Adrenal gland (tissue), 12 donors: Measurements from ENCODE around the gene GPNMB. TPM values are rescaled to one million over a fixed set of nuclear protein-coding genes. Genes with fewer than 3 reads are reported as not detected.

Experiments used
- DNase-seq, 7 donors: peaks; one replicate each; pipeline ENCODE4 v3.0.0-alpha.2; 2019 to 2020
- H3K27ac ChIP-seq, 5 donors: fragments of 200-600 bp; sonication (generic) in 4 of 5; 1 replicate in 3 of 5; 2 replicates in 2 of 5; pipeline versions ENCODE4 v1.5.1 to v1.8.0; 2016 to 2020; ENCODE audit warnings: mild to moderate bottlenecking in 1 of 5
- H3K27me3 ChIP-seq: fragments of 200-600 bp; 2 replicates; pipeline ENCODE4 v1.8.0; 2021
- H3K36me3 ChIP-seq, 2 donors: fragments of 200-600 bp; replicated peaks in 1 of 2; 1 replicate in 1 of 2; 2 replicates in 1 of 2; pipeline versions ENCODE4 v1.5.1 to v1.8.0; 2018 to 2022
- H3K4me1 ChIP-seq, 2 donors: fragments of 200-600 bp; replicated peaks in 1 of 2; 1 replicate in 1 of 2; 2 replicates in 1 of 2; pipeline versions ENCODE4 v1.5.1 to v1.8.0; 2018 to 2021
- H3K4me3 ChIP-seq, 4 donors: fragments of 200-600 bp; sonication (generic) in 3 of 4; one replicate each; pipeline ENCODE4 v1.5.1; 2016 to 2018
- H3K9me3 ChIP-seq, 3 donors: fragments of 200-600 bp; sonication (generic) in 1 of 3; replicated peaks in 1 of 3; 1 replicate in 2 of 3; 2 replicates in 1 of 3; pipeline versions ENCODE4 v1.5.1 to v1.8.0; 2016 to 2021
- CTCF ChIP-seq, 6 experiments: fragments of 450-650 bp in 4 of 6; fragments of 200-600 bp in 2 of 6; sonication (generic) in 1 of 6; IDR thresholded peaks; 1 replicate in 5 of 6; 2 replicates in 1 of 6; pipeline versions ENCODE4 v1.5.1 to v1.8.0; 2016 to 2021; ENCODE audit warnings: antibody characterized with exemption in 6 of 6, mild to moderate bottlenecking in 2 of 6, moderate library complexity in 1 of 6
- POLR2A ChIP-seq, 2 donors: fragments of 450-650 bp; IDR thresholded peaks; one replicate each; pipeline ENCODE4 v1.6.1; 2017; ENCODE audit warnings: antibody characterized with exemption in 2 of 2, mild to moderate bottlenecking in 2 of 2, moderate library complexity in 1 of 2
- WGBS, 4 donors: extraction: QIAGEN DNeasy Blood & Tissue Kit in 2 of 4; methylation state at CpG; one replicate each; pipeline versions ENCODE4 v1.1.5 to v1.1.7; 2013 to 2017; 5-methylcytosine and 5-hydroxymethylcytosine counted together
- intact Hi-C, 2 donors: fragments of 100-400 bp; cut with DNase I; formaldehyde crosslinking; loops; one replicate each; pipeline versions ENCODE4 v1.14.1 to v1.15.0; 2022 to 2023
- polyA plus RNA-seq, 3 donors: library from polyadenylated mRNA; stranded (reverse); fragments of 200-250 nt in 2 of 3; fragments of 350-450 nt in 1 of 3; fragmentation: Illumina TruSeq in 1 of 3; extraction: RNeasy Lipid Tissue Mini Kit (QIAGEN cat#74804) in 1 of 3; gene quantifications; one replicate each; pipeline ENCODE4 v1.2.3, GENCODE V29; 2013 to 2014
- total RNA-seq, 9 donors: library from RNA; depleted of rRNA in 4 of 9; stranded (reverse); fragments of >200 nt in 4 of 9; fragments of 120-200 nt in 1 of 9; fragmentation: NEBNext Ultra II Directional in 1 of 9; extraction: Animal tissue kit (Norgen Biotek cat#: 25700) in 1 of 9; gene quantifications; one replicate each; pipeline versions ENCODE4 v1.1.0 to v1.2.4, GENCODE V29; 2013 to 2023
- donor health status: healthy with polysubstance abuse.
- donor health status: Bipolar disorder and iron deficiency.
- donor health status: DM: yes; HTN: yes; CAD: no.
- donor health status: DM: no; HTN: no; CAD: no.
- donor health status: DM: no; HTN: no; CAD: no.
- donor health status: DM: yes; HTN: yes; CAD: no.

The GPNMB gene
- total and polyA plus RNA-seq, 12 donors: 14.0 to 92.3 (median 35.1) TPM

GRCh38 chr7:23239698-23240097 is 6.9 kb upstream of the GPNMB start:
- Histone ChIP-seq H3K9me3 (no peaks in the 10 kb centered on the region), H3K4me3 (no peak overlapping the region), H3K27me3 (no peaks in the 10 kb centered on the region), H3K4me1 (no peaks in the 10 kb centered on the region), H3K36me3 (no peaks in the 10 kb centered on the region), H3K27ac (no peak overlapping the region)
- intact Hi-C loops: no loop called here
- no peak for TF ChIP-seq CTCF (IDR thresholded peaks at IDR 0.05)
- no peak for TF ChIP-seq POLR2A (IDR thresholded peaks at IDR 0.05)
- 78 to 84% (median 83%) methylated on average over 5 of the region's 5 CpGs for WGBS, 4 donors
- DNase-seq: no peak

GRCh38 chr7:23242321-23242720 is 4.3 kb upstream of the GPNMB start:
- no peak for TF ChIP-seq POLR2A (IDR thresholded peaks at IDR 0.05)
- TF ChIP-seq CTCF (IDR thresholded peaks at IDR 0.05): no peak
- Histone ChIP-seq H3K9me3 (no peaks in the 10 kb centered on the region), H3K36me3 (no peaks in the 10 kb centered on the region), H3K4me1 (no peaks in the 10 kb centered on the region), H3K27ac (no peak overlapping the region), H3K27me3 (no peaks in the 10 kb centered on the region), H3K4me3 (no peak overlapping the region)
- no peak for DNase-seq
- intact Hi-C loops: no loop called here
- WGBS, 4 donors: 54 to 72% (median 63%) methylated on average over 3 of the region's 3 CpGs

- Histone ChIP-seq H3K27me3 (peaks cover 5% of the 10 kb centered on the region), H3K4me3 (no peak overlapping the region), H3K27ac (no peak overlapping the region), H3K36me3 (no peaks in the 10 kb centered on the region), H3K4me1 (no peaks in the 10 kb centered on the region), H3K9me3 (no peaks in the 10 kb centered on the region)
- DNase-seq: no peak
- intact Hi-C loops: no loop called here
- TF ChIP-seq POLR2A (IDR thresholded peaks at IDR 0.05) (no peak), CTCF (IDR thresholded peaks at IDR 0.05) (no peak)
- 66 to 79% (median 76%) methylated on average over 4 of the region's 4 CpGs for WGBS, 4 donors
Measured at GRCh38 chr7:23242935-23243334, 3.6 kb upstream of the GPNMB start.

GRCh38 chr7:23247046-23247602 is 549 bp downstream of the GPNMB start:
- no peak for DNase-seq
- WGBS, 4 donors: 71 to 84% (median 75%) methylated on average over 3 to 6 of the region's 6 CpGs
- H3K4me3 ChIP-seq: peak overlapping the region in 2 of 4 donors; percentile 6 to 57
- no peaks in the 10 kb centered on the region for H3K4me1 ChIP-seq
- H3K27ac ChIP-seq: peak overlapping the region in 3 of 5 donors; percentile 26 to 80 (median 72)
- H3K27me3 ChIP-seq: peaks cover 7% of the 10 kb centered on the region
- intact Hi-C loops: no loop called here
- TF ChIP-seq POLR2A (IDR thresholded peaks at IDR 0.05): no peak
- TF ChIP-seq CTCF (IDR thresholded peaks at IDR 0.05): no peak
- H3K9me3 ChIP-seq: no peaks in the 10 kb centered on the region
- no peaks in the 10 kb centered on the region for H3K36me3 ChIP-seq
